Gastrocnemius medialis (tissue), 4 donors: ENCODE data around the gene F8. TPM values are rescaled to one million over a fixed set of nuclear protein-coding genes. Genes with fewer than 3 reads are reported as not detected.
"Not testable (repeated sequence)": the region's sequence is repeated elsewhere in the genome, so short reads cannot be mapped to it uniquely, and the experiment has no call there.

Experiments
- ATAC-seq, 2 donors: fragments of 150-250 bp; one replicate each; pipeline ENCODE4 v1.9.1; 2016
- DNase-seq, 2 donors: peaks; one replicate each; pipeline ENCODE4 v3.0.0-alpha.2; 2019
- H3K27ac ChIP-seq, 4 donors: fragments of 200-600 bp; sonication (generic); 1 replicate in 1 of 4; 2 replicates in 3 of 4; pipeline ENCODE4 v1.5.1; 2016 to 2018; ENCODE audit warnings: mild to moderate bottlenecking in 2 of 4, moderate library complexity in 1 of 4
- H3K27me3 ChIP-seq, 3 donors: fragments of 200-600 bp; sonication (generic) in 2 of 3; 1 replicate in 1 of 3; 2 replicates in 2 of 3; pipeline versions ENCODE4 v1.5.1 to v1.6.0; 2016 to 2019; ENCODE audit warnings: mild to moderate bottlenecking in 1 of 3, moderate library complexity in 1 of 3
- H3K36me3 ChIP-seq, 2 donors: fragments of 200-600 bp; sonication (generic) in 1 of 2; one replicate each; pipeline ENCODE4 v1.5.1; 2017 to 2018
- H3K4me1 ChIP-seq, 2 donors: fragments of 200-600 bp; sonication (generic) in 1 of 2; one replicate each; pipeline ENCODE4 v1.5.1; 2016 to 2017; ENCODE audit warnings: mild to moderate bottlenecking in 2 of 2
- H3K4me3 ChIP-seq, 4 donors: fragments of 200-600 bp; sonication (generic) in 3 of 4; 1 replicate in 1 of 4; 2 replicates in 3 of 4; pipeline ENCODE4 v1.5.1; 2016 to 2019; ENCODE audit warnings: mild to moderate bottlenecking in 2 of 4
- H3K9me3 ChIP-seq, 3 donors: fragments of 200-600 bp; sonication (generic) in 2 of 3; 1 replicate in 1 of 3; 2 replicates in 2 of 3; pipeline ENCODE4 v1.5.1; 2016 to 2019
- CTCF ChIP-seq, 5 experiments: fragments of 450-650 bp in 3 of 5; fragments of 200-600 bp in 2 of 5; sonication (generic) in 2 of 5; IDR thresholded peaks in 4 of 5; conservative IDR thresholded peaks in 1 of 5; 1 replicate in 4 of 5; 2 replicates in 1 of 5; pipeline ENCODE4 v1.5.1; 2016 to 2019; ENCODE audit warnings: antibody characterized with exemption in 5 of 5, mild to moderate bottlenecking in 3 of 5, moderate library complexity in 3 of 5
- POLR2A ChIP-seq, 2 donors: fragments of 450-650 bp; IDR thresholded peaks; one replicate each; pipeline ENCODE4 v1.6.1; 2017; ENCODE audit warnings: antibody characterized with exemption in 2 of 2, mild to moderate bottlenecking in 2 of 2, moderate library complexity in 2 of 2
- in situ Hi-C, 4 donors: fragments of 200-750 bp; cut with MboI; loops; one replicate each; pipeline versions ENCODE4 v1.15.0 to v1.8.0; 2017; ENCODE audit warnings: low sequenced_read_pairs in 4 of 4
- intact Hi-C: fragments of 100-400 bp; cut with DNase I; formaldehyde crosslinking; loops from one replicate; pipeline ENCODE4 v1.15.1; 2023; ENCODE audit warnings: low total_unique reads
- total RNA-seq, 4 donors: library from RNA; depleted of rRNA; stranded (reverse); fragments of >200 nt; gene quantifications; one replicate each; pipeline versions ENCODE4 v1.1.0 to v1.2.3, GENCODE V29; 2016

The F8 gene
- total RNA-seq, 4 donors from 2014 or later: 23.3 to 33.7 (median 28.2) TPM

GRCh38 chrX:154822029-154822428, 200.5 kb downstream of the F8 start:
- Histone ChIP-seq H3K27me3 (no peaks in the 10 kb centered on the region), H3K27ac (no peak overlapping the region), H3K4me3 (no peak overlapping the region), H3K9me3 (no peaks in the 10 kb centered on the region), H3K36me3 (no peaks in the 10 kb centered on the region), H3K4me1 (no peaks in the 10 kb centered on the region)
- DNase-seq: no peak
- TF ChIP-seq CTCF (IDR thresholded peaks at IDR 0.05 in 4 of 5, conservative IDR thresholded peaks at IDR 0.05 in 1 of 5): no peak
- no peak for TF ChIP-seq POLR2A (IDR thresholded peaks at IDR 0.05)
- intact Hi-C loops: no loop called here
- no peak for ATAC-seq
- in situ Hi-C loops: no loop called here

- no peaks in the 10 kb centered on the region for H3K4me1 ChIP-seq
- ATAC-seq: no peak
- no peaks in the 10 kb centered on the region for H3K9me3 ChIP-seq
- H3K4me3 ChIP-seq: no peak overlapping the region
- TF ChIP-seq POLR2A (IDR thresholded peaks at IDR 0.05) (no peak), CTCF (IDR thresholded peaks at IDR 0.05 in 4 of 5, conservative IDR thresholded peaks at IDR 0.05 in 1 of 5) (no peak)
- intact Hi-C loops (no loop called here), in situ Hi-C loops (no loop called here)
- no peak overlapping the region for H3K27ac ChIP-seq
- no peak for DNase-seq
- H3K36me3 ChIP-seq: no peaks in the 10 kb centered on the region
- H3K27me3 ChIP-seq: no peaks in the 10 kb centered on the region
These were observed 201.0 kb downstream of the F8 start for GRCh38 chrX:154821523-154821922.

GRCh38 chrX:154819771-154820341, 202.7 kb downstream of the F8 start:
- in situ Hi-C loops: no loop called here
- no peak for ATAC-seq

GRCh38 chrX:154818916-154819770, 203.4 kb downstream of the F8 start:
- ATAC-seq: no peak
- intact Hi-C loops: no loop called here

More at GRCh38 chrX:154819771-154820341, 202.7 kb downstream of the F8 start:
- no peak for DNase-seq
- no peaks in the 10 kb centered on the region for H3K4me1 ChIP-seq
- no peak overlapping the region for H3K4me3 ChIP-seq
- intact Hi-C loops: no loop called here
- H3K27me3 ChIP-seq: no peaks in the 10 kb centered on the region
- H3K36me3 ChIP-seq: no peaks in the 10 kb centered on the region
- TF ChIP-seq POLR2A (IDR thresholded peaks at IDR 0.05) (no peak), CTCF (IDR thresholded peaks at IDR 0.05 in 4 of 5, conservative IDR thresholded peaks at IDR 0.05 in 1 of 5) (no peak)
- H3K27ac ChIP-seq: no peak overlapping the region
- H3K9me3 ChIP-seq: no peaks in the 10 kb centered on the region

GRCh38 chrX:154817048-154817618, 205.4 kb downstream of the F8 start:
- intact Hi-C loops, in situ Hi-C loops, H3K4me1 ChIP-seq, H3K27ac ChIP-seq, H3K4me3 ChIP-seq, H3K36me3 ChIP-seq, ATAC-seq, DNase-seq, H3K27me3 ChIP-seq, H3K9me3 ChIP-seq: not testable (repeated sequence)

More at GRCh38 chrX:154818916-154819770, 203.4 kb downstream of the F8 start:
- TF ChIP-seq POLR2A (IDR thresholded peaks at IDR 0.05) (no peak), CTCF (IDR thresholded peaks at IDR 0.05 in 4 of 5, conservative IDR thresholded peaks at IDR 0.05 in 1 of 5) (no peak)
- H3K4me3 ChIP-seq: no peak overlapping the region
- H3K4me1 ChIP-seq: no peaks in the 10 kb centered on the region
- no peak for DNase-seq
- no peaks in the 10 kb centered on the region for H3K36me3 ChIP-seq
- in situ Hi-C loops: no loop called here
- no peak overlapping the region for H3K27ac ChIP-seq
- H3K27me3 ChIP-seq: no peaks in the 10 kb centered on the region
- no peaks in the 10 kb centered on the region for H3K9me3 ChIP-seq

- DNase-seq, H3K4me1 ChIP-seq, ATAC-seq, H3K4me3 ChIP-seq, H3K27me3 ChIP-seq, H3K27ac ChIP-seq, H3K9me3 ChIP-seq, H3K36me3 ChIP-seq, intact Hi-C loops, in situ Hi-C loops: not testable (repeated sequence)
These were observed 206.1 kb downstream of the F8 start for GRCh38 chrX:154816326-154816898.
